Endodermal cell (in vitro differentiated cells): ENCODE data around the gene UGT3A2. TPM values are rescaled to one million over a fixed set of nuclear protein-coding genes. Genes with fewer than 3 reads are reported as not detected.

Experiments used
- DNase-seq: peaks from one replicate; pipeline ENCODE4 v3.0.0-alpha.2; 2017
- H3K27ac ChIP-seq: 2 replicates; pipeline ENCODE4 v1.5.1; 2013; ENCODE audit warnings: mild to moderate bottlenecking, low read depth, low read length, moderate library complexity
- H3K27me3 ChIP-seq: 2 replicates; pipeline ENCODE4 v1.6.1; 2013; ENCODE audit warnings: mild to moderate bottlenecking, low read length, moderate library complexity; ENCODE audit not compliant: insufficient read depth, control insufficient read depth, poor library complexity, severe bottlenecking
- H3K36me3 ChIP-seq: 2 replicates; pipeline ENCODE4 v1.7.0; 2013; ENCODE audit warnings: mild to moderate bottlenecking, low read length, moderate library complexity; ENCODE audit not compliant: control insufficient read depth, insufficient read depth
- H3K4me1 ChIP-seq: one replicate; pipeline ENCODE4 v1.7.0; 2013; ENCODE audit warnings: low read length; ENCODE audit not compliant: control insufficient read depth, insufficient read depth
- H3K4me3 ChIP-seq: 2 replicates; pipeline ENCODE4 v1.5.1; 2013; ENCODE audit warnings: mild to moderate bottlenecking, low read length, moderate library complexity
- H3K9ac ChIP-seq: 2 replicates; pipeline ENCODE4 v1.6.1; 2013; ENCODE audit warnings: mild to moderate bottlenecking, low read length, moderate library complexity; ENCODE audit not compliant: poor library complexity, severe bottlenecking; ENCODE audit errors: extremely low read depth
- H3K9me3 ChIP-seq: 2 replicates; pipeline ENCODE4 v1.6.1; 2013; ENCODE audit warnings: mild to moderate bottlenecking, low read length, moderate library complexity; ENCODE audit not compliant: control insufficient read depth
- H3K27ac Mint-ChIP-seq: 2 replicates; pipeline ENCODE4 v1.8.0; 2020; ENCODE audit warnings: mixed read lengths
- H3K27me3 Mint-ChIP-seq: 2 replicates; pipeline ENCODE4 v1.8.0; 2021; ENCODE audit warnings: mild to moderate bottlenecking, mixed read lengths; ENCODE audit not compliant: insufficient read depth
- H3K36me3 Mint-ChIP-seq: 2 replicates; pipeline ENCODE4 v1.8.0; 2020; ENCODE audit warnings: low read depth, mixed read lengths
- H3K4me1 Mint-ChIP-seq: 2 replicates; pipeline ENCODE4 v1.8.0; 2020; ENCODE audit warnings: mixed read lengths
- H3K4me3 Mint-ChIP-seq: 2 replicates; pipeline ENCODE4 v1.8.0; 2020; ENCODE audit warnings: mild to moderate bottlenecking, moderate library complexity, mixed read lengths
- H3K9me3 Mint-ChIP-seq: 2 replicates; pipeline ENCODE4 v1.8.0; 2020; ENCODE audit warnings: mild to moderate bottlenecking, mixed read lengths
- WGBS, 2 experiments: methylation state at CpG; one replicate each; pipeline versions ENCODE4 v1.1.5 to v1.1.7; 2013; ENCODE audit warnings: missing lambda C conversion rate in 2 of 2, mixed read lengths in 1 of 2; ENCODE audit not compliant: insufficient coverage in 1 of 2, insufficient read length in 1 of 2; 5-methylcytosine and 5-hydroxymethylcytosine counted together
- total RNA-seq, 2 donors: library from RNA; stranded (reverse); fragmentation: NEBNext Ultra II Directional in 1 of 2; extraction: Animal tissue kit (Norgen Biotek cat#: 25700) in 1 of 2; gene quantifications; 2 replicates in 1 of 2; 3 replicates in 1 of 2; pipeline ENCODE4 v1.2.1, GENCODE V29; 2021
- TF ChIP-seq, protein P1 (sequence below): fragments of 200-600 bp; sonication (generic); conservative IDR thresholded peaks from 2 replicates; pipeline ENCODE4 v1.5.0; 2021; ENCODE audit warnings: antibody characterized with exemption, mild to moderate bottlenecking

Gene UGT3A2
- total RNA-seq, 2 donors from 2014 or later = 15.5 to 25.3 TPM

DNA sequence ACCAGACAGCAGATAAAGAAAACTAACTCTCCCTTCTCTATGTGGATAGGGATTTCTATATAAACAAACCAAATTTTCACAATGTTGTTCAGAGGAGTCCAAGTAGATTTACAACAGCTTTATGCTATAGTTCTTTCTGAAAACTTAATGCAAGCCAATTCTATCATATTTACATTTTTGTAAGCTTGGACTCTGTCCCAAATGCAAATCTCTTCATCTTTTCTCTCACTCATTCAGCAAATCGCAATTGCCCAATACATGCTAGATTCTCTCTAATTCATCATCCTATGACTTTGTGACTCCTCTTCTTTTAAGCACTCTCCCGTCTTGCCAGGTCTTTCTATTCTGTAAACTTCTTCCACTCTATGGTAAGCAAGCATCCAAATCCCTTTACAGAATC lies 39.1 kb upstream of the UGT3A2 start:
- H3K27ac ChIP-seq = no peak overlapping the region
- H3K27me3 ChIP-seq = no peaks in the 10 kb centered on the region
- Mint-ChIP-seq H3K27ac (no peak overlapping the region), H3K36me3 (peaks cover 11% of the 10 kb centered on the region), H3K4me3 (no peak overlapping the region), H3K27me3 (no peaks in the 10 kb centered on the region), H3K4me1 (peaks cover 19% of the 10 kb centered on the region), H3K9me3 (no peaks in the 10 kb centered on the region)
- peaks cover 8% of the 10 kb centered on the region for H3K9me3 ChIP-seq
- peaks cover 12% of the 10 kb centered on the region for H3K36me3 ChIP-seq
- peaks cover 4% of the 10 kb centered on the region for H3K4me1 ChIP-seq
- 87 to 92% methylated on average over 2 of the region's 2 CpGs for WGBS, 2 experiments
- DNase-seq = no peak
- H3K4me3 ChIP-seq = no peak overlapping the region
- no peak overlapping the region for H3K9ac ChIP-seq
- TF ChIP-seq, protein P1, sequence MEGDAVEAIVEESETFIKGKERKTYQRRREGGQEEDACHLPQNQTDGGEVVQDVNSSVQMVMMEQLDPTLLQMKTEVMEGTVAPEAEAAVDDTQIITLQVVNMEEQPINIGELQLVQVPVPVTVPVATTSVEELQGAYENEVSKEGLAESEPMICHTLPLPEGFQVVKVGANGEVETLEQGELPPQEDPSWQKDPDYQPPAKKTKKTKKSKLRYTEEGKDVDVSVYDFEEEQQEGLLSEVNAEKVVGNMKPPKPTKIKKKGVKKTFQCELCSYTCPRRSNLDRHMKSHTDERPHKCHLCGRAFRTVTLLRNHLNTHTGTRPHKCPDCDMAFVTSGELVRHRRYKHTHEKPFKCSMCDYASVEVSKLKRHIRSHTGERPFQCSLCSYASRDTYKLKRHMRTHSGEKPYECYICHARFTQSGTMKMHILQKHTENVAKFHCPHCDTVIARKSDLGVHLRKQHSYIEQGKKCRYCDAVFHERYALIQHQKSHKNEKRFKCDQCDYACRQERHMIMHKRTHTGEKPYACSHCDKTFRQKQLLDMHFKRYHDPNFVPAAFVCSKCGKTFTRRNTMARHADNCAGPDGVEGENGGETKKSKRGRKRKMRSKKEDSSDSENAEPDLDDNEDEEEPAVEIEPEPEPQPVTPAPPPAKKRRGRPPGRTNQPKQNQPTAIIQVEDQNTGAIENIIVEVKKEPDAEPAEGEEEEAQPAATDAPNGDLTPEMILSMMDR = no peak

DNA sequence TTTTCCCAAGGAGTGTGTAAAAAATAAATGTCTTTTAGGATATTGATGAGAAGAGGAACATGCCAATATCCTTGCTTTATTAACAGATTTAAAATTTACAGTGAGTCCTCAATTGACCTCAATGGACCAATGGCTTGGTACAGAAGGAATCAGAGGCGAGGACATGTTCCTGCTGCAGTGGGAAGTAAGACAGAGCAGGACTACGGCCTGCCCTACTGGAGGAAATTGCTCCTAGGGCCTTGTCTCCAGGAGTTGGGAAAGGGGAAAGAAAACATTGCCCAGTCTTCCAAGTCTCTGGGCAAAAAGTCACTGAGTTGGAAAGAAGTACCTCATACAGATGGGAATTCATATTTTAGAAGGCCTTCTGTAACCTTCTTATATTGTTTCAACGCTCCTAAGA lies 33.1 kb upstream of the UGT3A2 start:
- Histone ChIP-seq H3K27ac (no peak overlapping the region), H3K9ac (no peak overlapping the region), H3K27me3 (no peaks in the 10 kb centered on the region), H3K36me3 (peaks cover 3% of the 10 kb centered on the region), H3K4me3 (no peak overlapping the region), H3K4me1 (peaks cover 4% of the 10 kb centered on the region), H3K9me3 (peaks cover 7% of the 10 kb centered on the region)
- no peak for DNase-seq
- 96 to 100% methylated on average over 2 of the region's 3 CpGs for WGBS, 2 experiments
- Mint-ChIP-seq H3K4me1 (no peaks in the 10 kb centered on the region), H3K27ac (no peak overlapping the region), H3K36me3 (no peaks in the 10 kb centered on the region), H3K9me3 (no peaks in the 10 kb centered on the region), H3K4me3 (no peak overlapping the region), H3K27me3 (no peaks in the 10 kb centered on the region)
- TF ChIP-seq, protein P1 = no peak

DNA sequence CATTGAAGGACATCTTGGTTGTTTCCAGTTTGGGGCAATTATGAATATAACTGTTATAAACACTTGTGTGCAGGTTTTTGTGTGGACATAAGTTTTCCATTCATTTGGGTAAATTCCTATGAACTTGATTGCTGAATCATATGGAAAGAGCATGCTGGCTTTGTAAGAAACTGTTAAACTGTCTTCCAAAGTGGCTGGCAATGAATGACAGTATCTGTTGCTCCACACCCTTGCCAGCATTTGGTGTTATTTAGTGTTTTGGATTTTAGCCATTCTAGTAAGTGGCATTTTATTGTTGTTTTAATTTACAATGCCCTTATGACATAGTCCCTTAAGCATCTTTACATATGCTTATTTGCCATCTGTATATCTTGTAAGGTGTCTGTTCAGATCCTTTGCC lies 29.8 kb upstream of the UGT3A2 start:
- no peaks in the 10 kb centered on the region for H3K4me1 Mint-ChIP-seq
- no peaks in the 10 kb centered on the region for H3K36me3 Mint-ChIP-seq
- no peak overlapping the region for H3K27ac ChIP-seq

More for the DNA sequence above, 29.8 kb upstream of the UGT3A2 start:
- no peak overlapping the region for H3K9ac ChIP-seq
- H3K4me1 ChIP-seq = peaks cover 7% of the 10 kb centered on the region
- H3K9me3 Mint-ChIP-seq = peaks cover 7% of the 10 kb centered on the region
- no peak overlapping the region for H3K4me3 Mint-ChIP-seq
- H3K36me3 ChIP-seq = peaks cover 3% of the 10 kb centered on the region
- DNase-seq = no peak
- TF ChIP-seq, protein P1 = no peak
- H3K9me3 ChIP-seq = peaks cover 15% of the 10 kb centered on the region
- H3K27me3 Mint-ChIP-seq = no peaks in the 10 kb centered on the region
- H3K4me3 ChIP-seq = no peak overlapping the region
- no peaks in the 10 kb centered on the region for H3K27me3 ChIP-seq
- H3K27ac Mint-ChIP-seq = no peak overlapping the region
